ENCODE data around the gene KLC4.

DNA sequence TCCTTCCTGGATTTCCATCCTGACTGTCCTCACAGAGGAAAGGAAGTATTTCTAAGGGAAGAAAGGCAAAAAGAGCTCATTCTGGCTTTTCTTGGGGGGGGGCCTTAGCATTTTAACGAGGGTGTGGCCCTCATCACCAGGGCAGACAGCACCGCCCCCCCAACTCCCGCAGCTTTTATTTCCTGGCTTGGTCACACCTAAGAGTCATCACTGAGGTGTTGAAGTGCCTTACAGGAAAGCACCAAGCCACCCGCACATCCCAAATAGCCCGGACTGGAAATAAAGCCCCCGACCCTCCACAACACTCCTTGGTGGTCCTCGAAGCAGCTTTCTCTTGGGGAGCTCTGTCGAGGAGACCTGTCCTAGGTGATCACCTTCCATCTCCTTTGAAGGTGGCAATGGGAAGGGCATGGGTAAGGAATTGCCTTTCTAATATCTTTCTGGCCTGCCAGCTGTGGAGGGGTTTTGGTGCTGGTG lies 17.9 kb downstream of the KLC4 start:
- TF ChIP-seq POLR2A (IDR thresholded peaks at IDR 0.05) = no peak
- TF ChIP-seq, protein P1, sequence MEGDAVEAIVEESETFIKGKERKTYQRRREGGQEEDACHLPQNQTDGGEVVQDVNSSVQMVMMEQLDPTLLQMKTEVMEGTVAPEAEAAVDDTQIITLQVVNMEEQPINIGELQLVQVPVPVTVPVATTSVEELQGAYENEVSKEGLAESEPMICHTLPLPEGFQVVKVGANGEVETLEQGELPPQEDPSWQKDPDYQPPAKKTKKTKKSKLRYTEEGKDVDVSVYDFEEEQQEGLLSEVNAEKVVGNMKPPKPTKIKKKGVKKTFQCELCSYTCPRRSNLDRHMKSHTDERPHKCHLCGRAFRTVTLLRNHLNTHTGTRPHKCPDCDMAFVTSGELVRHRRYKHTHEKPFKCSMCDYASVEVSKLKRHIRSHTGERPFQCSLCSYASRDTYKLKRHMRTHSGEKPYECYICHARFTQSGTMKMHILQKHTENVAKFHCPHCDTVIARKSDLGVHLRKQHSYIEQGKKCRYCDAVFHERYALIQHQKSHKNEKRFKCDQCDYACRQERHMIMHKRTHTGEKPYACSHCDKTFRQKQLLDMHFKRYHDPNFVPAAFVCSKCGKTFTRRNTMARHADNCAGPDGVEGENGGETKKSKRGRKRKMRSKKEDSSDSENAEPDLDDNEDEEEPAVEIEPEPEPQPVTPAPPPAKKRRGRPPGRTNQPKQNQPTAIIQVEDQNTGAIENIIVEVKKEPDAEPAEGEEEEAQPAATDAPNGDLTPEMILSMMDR (IDR thresholded peaks at IDR 0.05) = no peak

Measured in heart left ventricle (tissue), 13 donors.